ENCODE results near the gene ATP6V0A1. TPM values are rescaled to one million over a fixed set of nuclear protein-coding genes. Genes with fewer than 3 reads are reported as not detected.
"Not testable (repeated sequence)": the region's sequence is repeated elsewhere in the genome, so short reads cannot be mapped to it uniquely, and the experiment has no call there.

Gene ATP6V0A1
- total and polyA plus RNA-seq, 7 donors = 41.1 to 116 (median 62.7) TPM

DNA sequence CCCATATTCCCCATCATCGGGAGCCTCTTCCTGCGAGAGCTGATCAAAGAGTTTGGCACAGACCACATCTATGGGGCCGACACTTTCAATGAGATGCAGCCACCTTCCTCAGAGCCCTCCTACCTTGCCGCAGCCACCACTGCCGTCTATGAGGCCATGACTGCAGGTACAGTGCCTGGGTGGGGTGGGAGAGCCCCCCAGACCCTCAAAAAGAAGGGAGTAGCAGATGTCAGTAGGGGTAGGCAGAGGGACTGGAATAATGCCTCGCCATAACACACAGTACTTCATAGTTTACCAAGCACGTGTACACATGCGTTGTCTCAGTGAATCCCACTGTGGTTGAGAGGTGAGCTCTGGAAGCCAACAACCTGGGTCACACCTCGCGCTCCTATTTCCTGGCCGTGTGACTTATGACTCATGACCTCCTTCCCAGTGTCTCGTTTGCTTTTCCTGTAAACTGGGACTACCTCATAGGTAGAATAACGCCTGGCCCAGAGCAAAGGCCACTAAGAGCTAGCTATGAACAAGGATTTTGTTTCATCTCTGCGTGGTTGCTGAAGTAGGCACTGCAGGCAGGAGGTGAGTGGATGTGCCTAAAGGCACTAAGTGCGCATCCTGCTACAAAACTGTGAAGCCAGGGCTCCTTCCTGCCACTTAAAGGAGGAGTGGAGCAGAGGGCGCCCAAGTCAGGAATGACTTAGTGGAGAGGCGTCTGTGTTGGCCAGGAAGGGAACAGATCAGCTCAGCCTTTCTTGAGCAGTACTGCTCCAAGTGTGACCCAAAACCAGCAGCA lies 82.6 kb downstream of the ATP6V0A1 start:
- Histone ChIP-seq H3K36me3 (ENCODE audit: insufficient read depth in 1 of 2, low read depth in 1 of 2) (peaks cover 0 to 59% of the 10 kb centered on the region in 2 donors), H3K27me3 (ENCODE audit: insufficient read depth in 3 of 3, low read length in 2 of 3) (no peaks in the 10 kb centered on the region), H3K9me3 (no peaks in the 10 kb centered on the region), H3K4me1 (peaks cover 28% of the 10 kb centered on the region), H3K27ac (peak overlapping the region; percentile 16), H3K4me3 (no peak overlapping the region)
- intact Hi-C loops (cut with DNase I) = no loop called here
- DNase-seq (peak in 1 of 2 donors; percentile 40), ATAC-seq (no peak)
- TF ChIP-seq, protein P1, sequence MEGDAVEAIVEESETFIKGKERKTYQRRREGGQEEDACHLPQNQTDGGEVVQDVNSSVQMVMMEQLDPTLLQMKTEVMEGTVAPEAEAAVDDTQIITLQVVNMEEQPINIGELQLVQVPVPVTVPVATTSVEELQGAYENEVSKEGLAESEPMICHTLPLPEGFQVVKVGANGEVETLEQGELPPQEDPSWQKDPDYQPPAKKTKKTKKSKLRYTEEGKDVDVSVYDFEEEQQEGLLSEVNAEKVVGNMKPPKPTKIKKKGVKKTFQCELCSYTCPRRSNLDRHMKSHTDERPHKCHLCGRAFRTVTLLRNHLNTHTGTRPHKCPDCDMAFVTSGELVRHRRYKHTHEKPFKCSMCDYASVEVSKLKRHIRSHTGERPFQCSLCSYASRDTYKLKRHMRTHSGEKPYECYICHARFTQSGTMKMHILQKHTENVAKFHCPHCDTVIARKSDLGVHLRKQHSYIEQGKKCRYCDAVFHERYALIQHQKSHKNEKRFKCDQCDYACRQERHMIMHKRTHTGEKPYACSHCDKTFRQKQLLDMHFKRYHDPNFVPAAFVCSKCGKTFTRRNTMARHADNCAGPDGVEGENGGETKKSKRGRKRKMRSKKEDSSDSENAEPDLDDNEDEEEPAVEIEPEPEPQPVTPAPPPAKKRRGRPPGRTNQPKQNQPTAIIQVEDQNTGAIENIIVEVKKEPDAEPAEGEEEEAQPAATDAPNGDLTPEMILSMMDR (IDR thresholded peaks at IDR 0.05) = no peak
- WGBS, 3 donors = 75 to 79% (median 77%) methylated on average over 17 of the region's 17 CpGs

DNA sequence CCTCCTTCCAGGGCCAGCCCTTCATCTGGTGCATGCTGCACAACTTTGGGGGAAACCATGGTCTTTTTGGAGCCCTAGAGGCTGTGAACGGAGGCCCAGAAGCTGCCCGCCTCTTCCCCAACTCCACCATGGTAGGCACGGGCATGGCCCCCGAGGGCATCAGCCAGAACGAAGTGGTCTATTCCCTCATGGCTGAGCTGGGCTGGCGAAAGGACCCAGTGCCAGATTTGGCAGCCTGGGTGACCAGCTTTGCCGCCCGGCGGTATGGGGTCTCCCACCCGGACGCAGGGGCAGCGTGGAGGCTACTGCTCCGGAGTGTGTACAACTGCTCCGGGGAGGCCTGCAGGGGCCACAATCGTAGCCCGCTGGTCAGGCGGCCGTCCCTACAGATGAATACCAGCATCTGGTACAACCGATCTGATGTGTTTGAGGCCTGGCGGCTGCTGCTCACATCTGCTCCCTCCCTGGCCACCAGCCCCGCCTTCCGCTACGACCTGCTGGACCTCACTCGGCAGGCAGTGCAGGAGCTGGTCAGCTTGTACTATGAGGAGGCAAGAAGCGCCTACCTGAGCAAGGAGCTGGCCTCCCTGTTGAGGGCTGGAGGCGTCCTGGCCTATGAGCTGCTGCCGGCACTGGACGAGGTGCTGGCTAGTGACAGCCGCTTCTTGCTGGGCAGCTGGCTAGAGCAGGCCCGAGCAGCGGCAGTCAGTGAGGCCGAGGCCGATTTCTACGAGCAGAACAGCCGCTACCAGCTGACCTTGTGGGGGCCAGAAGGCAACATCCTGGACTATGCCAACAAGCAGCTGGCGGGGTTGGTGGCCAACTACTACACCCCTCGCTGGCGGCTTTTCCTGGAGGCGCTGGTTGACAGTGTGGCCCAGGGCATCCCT lies 84.8 kb downstream of the ATP6V0A1 start:
- WGBS, 3 donors = 39 to 49% (median 43%) methylated on average over 38 to 39 of the region's 39 CpGs
- DNase-seq (peak in 1 of 2 donors; percentile 71), ATAC-seq (peak; percentile 48 to 71 (median 61))
- H3K4me3 ChIP-seq = peak overlapping the region; percentile 15
- no peaks in the 10 kb centered on the region for H3K9me3 ChIP-seq
- H3K27me3 ChIP-seq (ENCODE audit: insufficient read depth in 3 of 3, low read length in 2 of 3) = no peaks in the 10 kb centered on the region
- H3K27ac ChIP-seq = peak overlapping the region; percentile 80
- TF ChIP-seq, protein P1 (IDR thresholded peaks at IDR 0.05) = no peak
- H3K36me3 ChIP-seq (ENCODE audit: insufficient read depth in 1 of 2, low read depth in 1 of 2) = peaks cover 0 to 55% of the 10 kb centered on the region in 2 donors
- peaks cover 15% of the 10 kb centered on the region for H3K4me1 ChIP-seq
- intact Hi-C loops (cut with DNase I) = no loop called here

DNA sequence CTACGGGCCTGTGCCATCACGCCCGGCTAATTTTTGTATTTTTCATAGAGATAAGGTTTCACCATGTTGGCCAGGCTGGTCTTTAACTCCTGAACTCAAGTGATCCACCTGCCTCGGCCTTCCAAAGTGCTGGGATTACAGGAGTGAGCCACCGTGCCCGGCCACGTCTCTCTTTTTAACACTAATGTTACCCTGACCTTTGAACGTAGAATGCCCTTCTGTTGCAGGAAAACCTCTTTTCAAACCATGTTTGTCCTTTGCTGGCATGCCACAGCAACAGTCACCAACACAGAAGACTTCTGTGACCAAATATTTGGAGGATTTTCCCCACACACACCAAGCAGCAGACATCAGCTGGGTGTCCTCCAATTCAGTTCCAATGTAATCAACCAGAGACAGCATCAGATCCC lies 86.2 kb downstream of the ATP6V0A1 start:
- WGBS, 3 donors = 53 to 61% (median 55%) methylated on average over 8 of the region's 8 CpGs
- Histone ChIP-seq H3K4me1 (peaks cover 15% of the 10 kb centered on the region), H3K36me3 (ENCODE audit: insufficient read depth in 1 of 2, low read depth in 1 of 2) (peaks cover 0 to 41% of the 10 kb centered on the region in 2 donors), H3K27ac (peak overlapping the region; percentile 36), H3K9me3 (no peaks in the 10 kb centered on the region), H3K4me3 (no peak overlapping the region), H3K27me3 (ENCODE audit: insufficient read depth in 3 of 3, low read length in 2 of 3) (no peaks in the 10 kb centered on the region)
- DNase-seq (peak in 1 of 2 donors; percentile 0), ATAC-seq (no peak)
- intact Hi-C loops (cut with DNase I) = no loop called here
- TF ChIP-seq, protein P1 (IDR thresholded peaks at IDR 0.05) = no peak

DNA sequence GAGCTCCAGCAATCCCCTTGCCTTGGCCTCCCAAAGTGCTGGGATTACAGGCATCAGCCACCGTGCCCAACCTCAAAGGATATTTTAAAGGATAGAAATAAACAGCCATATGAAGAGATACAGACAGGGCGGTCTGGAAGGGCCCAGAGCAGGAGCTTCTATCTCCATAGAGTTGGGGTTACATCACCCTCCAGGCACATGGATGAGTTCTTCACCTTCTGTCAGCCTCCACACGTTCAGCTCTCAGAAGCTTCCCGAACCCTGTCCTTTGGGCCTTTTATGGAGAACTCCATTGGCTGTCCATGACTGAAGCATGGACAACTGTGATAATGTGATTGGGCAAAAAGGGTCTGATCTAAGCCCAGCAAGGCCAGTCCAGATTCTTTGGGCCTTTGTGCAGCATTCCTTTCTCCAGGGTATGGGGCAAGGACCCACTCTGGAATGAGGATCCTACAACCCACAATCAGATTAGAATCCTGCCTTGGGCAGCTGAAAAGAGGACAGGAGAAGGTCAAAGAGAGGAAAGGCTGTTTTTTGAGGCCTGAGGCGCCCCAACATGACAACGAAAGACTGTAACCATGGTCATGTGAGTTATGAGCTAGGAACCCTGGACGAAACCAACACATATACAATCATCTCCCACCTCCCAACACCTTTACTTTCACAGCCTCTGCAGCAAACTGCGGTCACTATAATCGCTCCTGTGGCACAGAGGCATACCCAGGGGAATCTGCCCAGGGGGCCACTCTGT lies 87.3 kb downstream of the ATP6V0A1 start:
- Histone ChIP-seq H3K36me3 (ENCODE audit: insufficient read depth in 1 of 2, low read depth in 1 of 2) (peaks cover 0 to 31% of the 10 kb centered on the region in 2 donors), H3K4me1 (peaks cover 15% of the 10 kb centered on the region)
- H3K27ac ChIP-seq; H3K9me3 ChIP-seq; ATAC-seq; H3K4me3 ChIP-seq; H3K27me3 ChIP-seq (ENCODE audit: insufficient read depth in 3 of 3, low read length in 2 of 3); intact Hi-C loops (cut with DNase I): not testable (repeated sequence)
- peak in 1 of 2 donors; percentile 1 for DNase-seq
- WGBS, 3 donors = 77 to 82% (median 81%) methylated on average over 7 to 9 of the region's 9 CpGs

Measured in psoas muscle (tissue), 8 donors.